ACC112 (cell line): ENCODE results near the gene TMCC3.

Source experiments
- H2AFZ ChIP-seq: fragments of 200-600 bp; sonication (generic); one replicate; pipeline ENCODE4 v1.6.0; 2017; ENCODE audit warnings: antibody characterized with exemption, low read length; ENCODE audit not compliant: unreplicated experiment
- H3K27ac ChIP-seq: fragments of 200-600 bp; sonication (generic); 2 replicates; pipeline ENCODE4 v1.5.1; 2014; ENCODE audit warnings: low read depth, mild to moderate bottlenecking, antibody characterized with exemption, low read length, moderate library complexity
- H3K27me3 ChIP-seq: fragments of 200-600 bp; sonication (generic); 2 replicates; pipeline ENCODE4 v1.6.1; 2014; ENCODE audit warnings: mild to moderate bottlenecking, antibody characterized with exemption, low read length, moderate library complexity, mixed read lengths; ENCODE audit not compliant: insufficient read depth
- H3K36me3 ChIP-seq: fragments of 200-600 bp; sonication (generic); 2 replicates; pipeline ENCODE4 v1.6.1; 2016; ENCODE audit warnings: mild to moderate bottlenecking, antibody characterized with exemption, low read length, moderate library complexity, mixed read lengths; ENCODE audit not compliant: insufficient read depth
- H3K4me1 ChIP-seq: fragments of 200-600 bp; sonication (generic); one replicate; pipeline ENCODE4 v1.6.1; 2016; ENCODE audit warnings: low read length, mixed read lengths; ENCODE audit not compliant: insufficient read depth, unreplicated experiment, control insufficient read depth
- H3K4me3 ChIP-seq: fragments of 200-600 bp; sonication (generic); 2 replicates; pipeline ENCODE4 v1.5.1; 2014; ENCODE audit warnings: mild to moderate bottlenecking, low read depth, low read length
- H3K79me2 ChIP-seq: fragments of 200-600 bp; sonication (generic); one replicate; pipeline ENCODE4 v1.6.0; 2016; ENCODE audit warnings: low read length; ENCODE audit not compliant: control insufficient read depth, unreplicated experiment, insufficient read depth

TMCC3 gene

GRCh38 chr12:94673496-94673895 lies 23.1 kb upstream of the TMCC3 start:
- Histone ChIP-seq H3K4me3 (no peak overlapping the region), H3K36me3 (no peaks in the 10 kb centered on the region), H3K79me2 (no peaks in the 10 kb centered on the region), H3K27me3 (peaks cover 19% of the 10 kb centered on the region), H2AFZ (no peak overlapping the region), H3K27ac (no peak overlapping the region), H3K4me1 (no peaks in the 10 kb centered on the region)

GRCh38 chr12:94671917-94672316 lies 21.6 kb upstream of the TMCC3 start:
- H3K4me1 ChIP-seq = no peaks in the 10 kb centered on the region
- no peak overlapping the region for H3K27ac ChIP-seq
- H3K36me3 ChIP-seq = no peaks in the 10 kb centered on the region
- H3K79me2 ChIP-seq = no peaks in the 10 kb centered on the region
- H2AFZ ChIP-seq = no peak overlapping the region
- H3K27me3 ChIP-seq = peaks cover 25% of the 10 kb centered on the region
- no peak overlapping the region for H3K4me3 ChIP-seq

- Histone ChIP-seq H3K4me1 (no peaks in the 10 kb centered on the region), H3K4me3 (no peak overlapping the region), H3K36me3 (no peaks in the 10 kb centered on the region), H3K27me3 (peaks cover 30% of the 10 kb centered on the region), H2AFZ (no peak overlapping the region), H3K79me2 (no peaks in the 10 kb centered on the region), H3K27ac (no peak overlapping the region)
Measured at GRCh38 chr12:94670898-94671297, 20.5 kb upstream of the TMCC3 start.

GRCh38 chr12:94670075-94670474 lies 19.7 kb upstream of the TMCC3 start:
- H3K4me1 ChIP-seq = no peaks in the 10 kb centered on the region
- H3K27ac ChIP-seq = no peak overlapping the region
- no peaks in the 10 kb centered on the region for H3K79me2 ChIP-seq
- H2AFZ ChIP-seq = no peak overlapping the region
- H3K27me3 ChIP-seq = peaks cover 36% of the 10 kb centered on the region
- H3K4me3 ChIP-seq = no peak overlapping the region
- H3K36me3 ChIP-seq = no peaks in the 10 kb centered on the region

- Histone ChIP-seq H3K4me1 (no peaks in the 10 kb centered on the region), H3K27me3 (peaks cover 33% of the 10 kb centered on the region), H3K36me3 (no peaks in the 10 kb centered on the region), H3K79me2 (no peaks in the 10 kb centered on the region), H3K4me3 (no peak overlapping the region), H3K27ac (no peak overlapping the region), H2AFZ (no peak overlapping the region)
Measured at GRCh38 chr12:94667031-94667540, 16.7 kb upstream of the TMCC3 start.

- Histone ChIP-seq H3K4me1 (no peaks in the 10 kb centered on the region), H3K27ac (no peak overlapping the region), H3K27me3 (peaks cover 29% of the 10 kb centered on the region), H2AFZ (no peak overlapping the region), H3K79me2 (no peaks in the 10 kb centered on the region), H3K36me3 (no peaks in the 10 kb centered on the region), H3K4me3 (no peak overlapping the region)
Measured at GRCh38 chr12:94666158-94666557, 15.8 kb upstream of the TMCC3 start.

GRCh38 chr12:94663702-94664101 lies 13.3 kb upstream of the TMCC3 start:
- H3K36me3 ChIP-seq = no peaks in the 10 kb centered on the region
- no peak overlapping the region for H3K4me3 ChIP-seq
- H2AFZ ChIP-seq = no peak overlapping the region
- H3K27me3 ChIP-seq = peaks cover 24% of the 10 kb centered on the region
- no peaks in the 10 kb centered on the region for H3K79me2 ChIP-seq
- H3K4me1 ChIP-seq = no peaks in the 10 kb centered on the region
- no peak overlapping the region for H3K27ac ChIP-seq

- Histone ChIP-seq H3K36me3 (no peaks in the 10 kb centered on the region), H2AFZ (no peak overlapping the region), H3K27ac (no peak overlapping the region), H3K4me3 (no peak overlapping the region), H3K79me2 (no peaks in the 10 kb centered on the region), H3K4me1 (no peaks in the 10 kb centered on the region), H3K27me3 (peaks cover 27% of the 10 kb centered on the region)
Measured at GRCh38 chr12:94663071-94663470, 12.7 kb upstream of the TMCC3 start.

GRCh38 chr12:94660436-94660835 lies 10.1 kb upstream of the TMCC3 start:
- H3K27me3 ChIP-seq = peaks cover 13% of the 10 kb centered on the region
- H3K79me2 ChIP-seq = no peaks in the 10 kb centered on the region
- H3K36me3 ChIP-seq = no peaks in the 10 kb centered on the region
- no peak overlapping the region for H3K4me3 ChIP-seq
- no peak overlapping the region for H3K27ac ChIP-seq
- no peaks in the 10 kb centered on the region for H3K4me1 ChIP-seq
- no peak overlapping the region for H2AFZ ChIP-seq

GRCh38 chr12:94659346-94659930 lies 9.1 kb upstream of the TMCC3 start:
- Histone ChIP-seq H3K27ac (no peak overlapping the region), H3K79me2 (no peaks in the 10 kb centered on the region), H3K4me3 (no peak overlapping the region), H3K36me3 (no peaks in the 10 kb centered on the region), H3K27me3 (peaks cover 11% of the 10 kb centered on the region), H3K4me1 (no peaks in the 10 kb centered on the region), H2AFZ (no peak overlapping the region)

- H2AFZ ChIP-seq = no peak overlapping the region
- H3K36me3 ChIP-seq = no peaks in the 10 kb centered on the region
- no peak overlapping the region for H3K27ac ChIP-seq
- no peaks in the 10 kb centered on the region for H3K79me2 ChIP-seq
- no peak overlapping the region for H3K4me3 ChIP-seq
- H3K4me1 ChIP-seq = no peaks in the 10 kb centered on the region
- H3K27me3 ChIP-seq = peaks cover 11% of the 10 kb centered on the region
Measured at GRCh38 chr12:94658931-94659330, 8.6 kb upstream of the TMCC3 start.
